ENCODE measurements around the gene IGSF9B. TPM values are rescaled to one million over a fixed set of nuclear protein-coding genes. Genes with fewer than 3 reads are reported as not detected.
A peak's percentile ranks its signal among the peaks of the same experiment; 100 is the strongest.

The IGSF9B gene
- total RNA-seq, 1 donor from 2014 or later: 2.0 TPM

GRCh38 chr11:133908827-133909226, 47.9 kb downstream of the IGSF9B start:
- intact Hi-C loops (cut with micrococcal nuclease): no loop called here
- H3K4me3 Mint-ChIP-seq: no peak overlapping the region
- peaks cover 6% of the 10 kb centered on the region for H3K4me1 Mint-ChIP-seq
- H3K27me3 Mint-ChIP-seq: no peaks in the 10 kb centered on the region
- ChIA-PET POLR2A (no interaction called here), CTCF (no interaction called here)
- no peaks in the 10 kb centered on the region for H3K36me3 Mint-ChIP-seq (ENCODE audit: low read depth)
- no peak for DNase-seq
- H3K27ac Mint-ChIP-seq: no peak overlapping the region
- no peak for ATAC-seq (ENCODE audit: low read depth)
- TF ChIP-seq, protein P1, sequence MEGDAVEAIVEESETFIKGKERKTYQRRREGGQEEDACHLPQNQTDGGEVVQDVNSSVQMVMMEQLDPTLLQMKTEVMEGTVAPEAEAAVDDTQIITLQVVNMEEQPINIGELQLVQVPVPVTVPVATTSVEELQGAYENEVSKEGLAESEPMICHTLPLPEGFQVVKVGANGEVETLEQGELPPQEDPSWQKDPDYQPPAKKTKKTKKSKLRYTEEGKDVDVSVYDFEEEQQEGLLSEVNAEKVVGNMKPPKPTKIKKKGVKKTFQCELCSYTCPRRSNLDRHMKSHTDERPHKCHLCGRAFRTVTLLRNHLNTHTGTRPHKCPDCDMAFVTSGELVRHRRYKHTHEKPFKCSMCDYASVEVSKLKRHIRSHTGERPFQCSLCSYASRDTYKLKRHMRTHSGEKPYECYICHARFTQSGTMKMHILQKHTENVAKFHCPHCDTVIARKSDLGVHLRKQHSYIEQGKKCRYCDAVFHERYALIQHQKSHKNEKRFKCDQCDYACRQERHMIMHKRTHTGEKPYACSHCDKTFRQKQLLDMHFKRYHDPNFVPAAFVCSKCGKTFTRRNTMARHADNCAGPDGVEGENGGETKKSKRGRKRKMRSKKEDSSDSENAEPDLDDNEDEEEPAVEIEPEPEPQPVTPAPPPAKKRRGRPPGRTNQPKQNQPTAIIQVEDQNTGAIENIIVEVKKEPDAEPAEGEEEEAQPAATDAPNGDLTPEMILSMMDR (IDR thresholded peaks at IDR 0.05): no peak
- H3K9me3 Mint-ChIP-seq: no peaks in the 10 kb centered on the region

DNA sequence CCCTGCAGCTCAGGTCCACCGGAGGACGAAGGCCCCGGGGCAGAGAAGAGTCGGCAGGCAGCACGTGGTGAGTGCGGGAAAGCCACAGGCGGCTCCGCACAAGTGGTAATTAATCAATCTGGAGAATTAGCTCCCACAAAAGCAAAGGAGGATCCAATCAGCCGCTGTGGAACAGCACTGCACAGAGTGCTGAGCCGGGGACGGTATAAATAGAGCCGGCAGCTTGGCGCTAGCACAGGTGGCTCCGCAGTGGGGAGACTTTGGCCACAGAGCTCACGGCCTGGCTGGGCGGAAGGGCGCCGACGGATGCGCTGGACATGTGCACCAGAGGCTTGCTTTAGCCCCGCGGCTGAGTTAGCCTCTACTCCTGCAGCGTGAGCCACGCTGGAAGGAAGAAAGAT, 48.9 kb downstream of the IGSF9B start:
- Mint-ChIP-seq H3K27me3 (no peaks in the 10 kb centered on the region), H3K4me1 (peaks cover 6% of the 10 kb centered on the region), H3K27ac (no peak overlapping the region), H3K4me3 (no peak overlapping the region), H3K9me3 (no peaks in the 10 kb centered on the region), H3K36me3 (ENCODE audit: low read depth) (no peaks in the 10 kb centered on the region)
- intact Hi-C loops (cut with micrococcal nuclease): no loop called here
- CTCF ChIA-PET: no interaction called here
- ATAC-seq (ENCODE audit: low read depth) (no peak), DNase-seq (no peak)
- TF ChIP-seq, protein P1 (IDR thresholded peaks at IDR 0.05): no peak
- POLR2A ChIA-PET: no interaction called here

DNA sequence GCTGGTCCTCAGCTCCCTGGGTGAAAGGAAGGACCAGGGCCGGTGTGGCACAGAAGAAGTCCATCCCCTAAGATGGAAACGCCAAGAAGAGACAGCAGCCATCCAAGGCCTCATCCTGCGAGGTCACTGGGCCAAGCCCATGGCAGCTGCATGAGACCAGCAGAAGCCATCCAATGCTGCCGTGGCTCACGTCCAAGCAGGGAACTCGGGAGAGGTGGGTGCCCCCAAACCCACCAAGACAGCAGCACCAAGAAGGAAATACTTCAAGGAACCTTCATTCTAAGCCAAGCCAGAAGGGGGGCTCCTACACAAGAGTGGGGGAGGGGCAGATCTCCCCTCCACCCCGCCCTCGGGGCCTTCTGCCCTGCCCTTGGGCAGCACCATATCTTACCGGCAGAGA, 49.6 kb downstream of the IGSF9B start:
- ATAC-seq (ENCODE audit: low read depth) (no peak), DNase-seq (no peak)
- Mint-ChIP-seq H3K4me1 (peaks cover 6% of the 10 kb centered on the region), H3K4me3 (no peak overlapping the region), H3K36me3 (ENCODE audit: low read depth) (no peaks in the 10 kb centered on the region), H3K27ac (no peak overlapping the region), H3K27me3 (no peaks in the 10 kb centered on the region), H3K9me3 (no peaks in the 10 kb centered on the region)
- ChIA-PET POLR2A (no interaction called here), CTCF (no interaction called here)
- TF ChIP-seq, protein P1 (IDR thresholded peaks at IDR 0.05): no peak
- intact Hi-C loops (cut with micrococcal nuclease): no loop called here

DNA sequence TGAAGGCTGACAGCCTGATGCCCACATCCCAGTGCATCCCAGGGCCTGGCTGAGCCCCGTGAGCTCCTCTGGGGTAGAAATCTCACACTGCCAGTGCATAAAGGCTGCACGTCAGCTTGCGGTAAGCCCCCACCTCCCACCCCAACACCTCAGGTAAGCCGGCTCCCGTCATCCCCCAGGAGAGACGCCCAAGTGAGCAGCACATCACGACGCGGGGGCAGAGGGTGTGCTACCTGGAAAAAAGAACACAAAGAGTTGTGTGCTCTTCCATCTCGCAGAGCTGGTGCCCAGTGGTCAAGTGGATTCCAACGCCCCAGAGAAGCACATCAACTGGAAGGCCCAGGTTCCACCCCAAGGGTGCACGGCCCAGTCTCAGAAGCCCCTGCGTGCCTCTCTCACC, 50.0 kb downstream of the IGSF9B start:
- ATAC-seq (ENCODE audit: low read depth): no peak
- Mint-ChIP-seq H3K9me3 (no peaks in the 10 kb centered on the region), H3K4me1 (peaks cover 6% of the 10 kb centered on the region), H3K27ac (no peak overlapping the region), H3K36me3 (ENCODE audit: low read depth) (no peaks in the 10 kb centered on the region), H3K4me3 (no peak overlapping the region), H3K27me3 (no peaks in the 10 kb centered on the region)
- intact Hi-C loops (cut with micrococcal nuclease): no loop called here
- no peak for DNase-seq
- CTCF ChIA-PET: no interaction called here
- POLR2A ChIA-PET: no interaction called here
- TF ChIP-seq, protein P1 (IDR thresholded peaks at IDR 0.05): no peak

- peak; percentile 11 for DNase-seq
- H3K36me3 Mint-ChIP-seq (ENCODE audit: low read depth): no peaks in the 10 kb centered on the region
- intact Hi-C loops (cut with micrococcal nuclease): no loop called here
Observed at GRCh38 chr11:133906241-133906640, 50.5 kb downstream of the IGSF9B start.

More at GRCh38 chr11:133906241-133906640, 50.5 kb downstream of the IGSF9B start:
- Mint-ChIP-seq H3K9me3 (no peaks in the 10 kb centered on the region), H3K27ac (no peak overlapping the region), H3K4me3 (no peak overlapping the region), H3K27me3 (no peaks in the 10 kb centered on the region), H3K4me1 (peaks cover 6% of the 10 kb centered on the region)
- ATAC-seq (ENCODE audit: low read depth): no peak
- TF ChIP-seq, protein P1 (IDR thresholded peaks at IDR 0.05): no peak
- ChIA-PET CTCF (no interaction called here), POLR2A (no interaction called here)
